ENCODE data around the gene TBCD. TPM values are rescaled to one million over a fixed set of nuclear protein-coding genes. Genes with fewer than 3 reads are reported as not detected.

The TBCD gene
- total RNA-seq, 1 experiment from 2014 or later, result 24.7 TPM

Other genes with a start within 250 kb of the TBCD start
- 21.4 and 30.7 TPM in 2 replicates for gene FOXK2, start 232.3 kb upstream of the TBCD start, total RNA-seq (2014; rRNA removed; shearing (Covaris generic))
- gene WDR45B, start 103.6 kb upstream of the TBCD start, total RNA-seq (2014; rRNA removed; shearing (Covaris generic)), result 68.1 and 97.9 TPM in 2 replicates
- gene RAB40B, start 53.4 kb upstream of the TBCD start, total RNA-seq (2014; rRNA removed; shearing (Covaris generic)), result 4.3 and 8.9 TPM in 2 replicates
- 27.4 and 32.8 TPM in 2 replicates for gene FN3KRP, start 35.4 kb upstream of the TBCD start, total RNA-seq (2014; rRNA removed; shearing (Covaris generic))
- 0.64 TPM in 1 of 2 replicates, not detected in the other for gene FN3K, start 16.4 kb upstream of the TBCD start, total RNA-seq (2014; rRNA removed; shearing (Covaris generic))
- gene ZNF750, start 88.0 kb downstream of the TBCD start, total RNA-seq (2014; rRNA removed; shearing (Covaris generic)), result not detected in 2 replicates